HG02840 (cell line): ENCODE data around the gene WDR19.
"Not testable (repeated sequence)": the region's sequence is repeated elsewhere in the genome, so short reads cannot be mapped to it uniquely, and the experiment has no call there.

Experiments used
- ATAC-seq: cut with Tn5 transposase; IDR thresholded peaks from one replicate; pipeline ENCODE4 v1.9.1; 2021; ENCODE audit warnings: mild to moderate bottlenecking, moderate library complexity, moderate number of reproducible peaks; ENCODE audit not compliant: unreplicated experiment, low FRiP score

The WDR19 gene

GRCh38 chr4:39291686-39292085, 109.4 kb downstream of the WDR19 start:
- ATAC-seq, result no peak

- ATAC-seq, result not testable (repeated sequence)
Observed at GRCh38 chr4:39292433-39292832, 110.1 kb downstream of the WDR19 start.

- no peak for ATAC-seq
Observed at GRCh38 chr4:39295784-39296183, 113.5 kb downstream of the WDR19 start.

- ATAC-seq, result no peak
Observed at GRCh38 chr4:39302901-39303300, 120.6 kb downstream of the WDR19 start.

GRCh38 chr4:39303871-39304270, 121.5 kb downstream of the WDR19 start:
- ATAC-seq, result no peak

- no peak for ATAC-seq
Observed at GRCh38 chr4:39304651-39305050, 122.3 kb downstream of the WDR19 start.

GRCh38 chr4:39305912-39306677, 123.8 kb downstream of the WDR19 start:
- no peak for ATAC-seq

GRCh38 chr4:39308611-39309010, 126.3 kb downstream of the WDR19 start:
- no peak for ATAC-seq

GRCh38 chr4:39312816-39313215, 130.5 kb downstream of the WDR19 start:
- ATAC-seq, result no peak

GRCh38 chr4:39319676-39320075, 137.3 kb downstream of the WDR19 start:
- ATAC-seq, result no peak

- no peak for ATAC-seq
Observed at GRCh38 chr4:39320381-39321115, 138.2 kb downstream of the WDR19 start.

GRCh38 chr4:39323821-39324220, 141.5 kb downstream of the WDR19 start:
- ATAC-seq, result no peak

- no peak for ATAC-seq
Observed at GRCh38 chr4:39324446-39324845, 142.1 kb downstream of the WDR19 start.

- no peak for ATAC-seq
Observed at GRCh38 chr4:39324897-39325613, 142.7 kb downstream of the WDR19 start.

GRCh38 chr4:39326468-39326977, 144.2 kb downstream of the WDR19 start:
- ATAC-seq, result no peak

GRCh38 chr4:39330353-39330752, 148.0 kb downstream of the WDR19 start:
- no peak for ATAC-seq

- ATAC-seq, result no peak
Observed at GRCh38 chr4:39331191-39331590, 148.9 kb downstream of the WDR19 start.
